ENCODE data around the gene RPS21.
A peak's percentile ranks its signal among the peaks of the same experiment; 100 is the strongest.

DNA sequence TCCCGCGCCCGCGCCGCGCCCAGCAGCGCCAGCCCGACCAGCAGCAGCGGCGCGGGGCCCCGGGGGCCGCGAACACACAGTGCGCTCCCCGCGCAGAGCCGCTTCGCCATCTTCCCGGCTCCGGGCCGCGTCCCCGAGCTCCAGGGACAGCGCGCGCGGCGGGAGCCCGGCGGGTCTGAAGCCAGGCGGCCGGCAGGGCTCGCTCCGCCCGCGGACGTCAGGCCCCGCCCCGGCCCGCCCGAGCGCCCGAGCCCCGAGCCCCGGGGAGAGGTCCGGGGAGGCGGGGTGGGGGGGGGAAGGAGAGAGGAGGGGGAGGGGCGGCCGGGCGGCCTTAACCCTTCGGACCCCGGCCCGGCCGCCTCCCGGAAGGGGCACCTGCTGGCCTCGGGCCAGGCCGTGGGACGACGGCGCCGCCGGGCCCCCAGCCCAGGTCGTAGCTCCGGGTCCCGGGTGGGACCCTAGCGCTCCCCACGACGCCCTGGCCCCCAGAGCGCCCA, 19.7 kb upstream of the RPS21 start, which contains the start of gene LAMA5:
- TF ChIP-seq, protein P1, sequence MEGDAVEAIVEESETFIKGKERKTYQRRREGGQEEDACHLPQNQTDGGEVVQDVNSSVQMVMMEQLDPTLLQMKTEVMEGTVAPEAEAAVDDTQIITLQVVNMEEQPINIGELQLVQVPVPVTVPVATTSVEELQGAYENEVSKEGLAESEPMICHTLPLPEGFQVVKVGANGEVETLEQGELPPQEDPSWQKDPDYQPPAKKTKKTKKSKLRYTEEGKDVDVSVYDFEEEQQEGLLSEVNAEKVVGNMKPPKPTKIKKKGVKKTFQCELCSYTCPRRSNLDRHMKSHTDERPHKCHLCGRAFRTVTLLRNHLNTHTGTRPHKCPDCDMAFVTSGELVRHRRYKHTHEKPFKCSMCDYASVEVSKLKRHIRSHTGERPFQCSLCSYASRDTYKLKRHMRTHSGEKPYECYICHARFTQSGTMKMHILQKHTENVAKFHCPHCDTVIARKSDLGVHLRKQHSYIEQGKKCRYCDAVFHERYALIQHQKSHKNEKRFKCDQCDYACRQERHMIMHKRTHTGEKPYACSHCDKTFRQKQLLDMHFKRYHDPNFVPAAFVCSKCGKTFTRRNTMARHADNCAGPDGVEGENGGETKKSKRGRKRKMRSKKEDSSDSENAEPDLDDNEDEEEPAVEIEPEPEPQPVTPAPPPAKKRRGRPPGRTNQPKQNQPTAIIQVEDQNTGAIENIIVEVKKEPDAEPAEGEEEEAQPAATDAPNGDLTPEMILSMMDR (IDR thresholded peaks at IDR 0.05): no peak
- TF ChIP-seq, protein P2, sequence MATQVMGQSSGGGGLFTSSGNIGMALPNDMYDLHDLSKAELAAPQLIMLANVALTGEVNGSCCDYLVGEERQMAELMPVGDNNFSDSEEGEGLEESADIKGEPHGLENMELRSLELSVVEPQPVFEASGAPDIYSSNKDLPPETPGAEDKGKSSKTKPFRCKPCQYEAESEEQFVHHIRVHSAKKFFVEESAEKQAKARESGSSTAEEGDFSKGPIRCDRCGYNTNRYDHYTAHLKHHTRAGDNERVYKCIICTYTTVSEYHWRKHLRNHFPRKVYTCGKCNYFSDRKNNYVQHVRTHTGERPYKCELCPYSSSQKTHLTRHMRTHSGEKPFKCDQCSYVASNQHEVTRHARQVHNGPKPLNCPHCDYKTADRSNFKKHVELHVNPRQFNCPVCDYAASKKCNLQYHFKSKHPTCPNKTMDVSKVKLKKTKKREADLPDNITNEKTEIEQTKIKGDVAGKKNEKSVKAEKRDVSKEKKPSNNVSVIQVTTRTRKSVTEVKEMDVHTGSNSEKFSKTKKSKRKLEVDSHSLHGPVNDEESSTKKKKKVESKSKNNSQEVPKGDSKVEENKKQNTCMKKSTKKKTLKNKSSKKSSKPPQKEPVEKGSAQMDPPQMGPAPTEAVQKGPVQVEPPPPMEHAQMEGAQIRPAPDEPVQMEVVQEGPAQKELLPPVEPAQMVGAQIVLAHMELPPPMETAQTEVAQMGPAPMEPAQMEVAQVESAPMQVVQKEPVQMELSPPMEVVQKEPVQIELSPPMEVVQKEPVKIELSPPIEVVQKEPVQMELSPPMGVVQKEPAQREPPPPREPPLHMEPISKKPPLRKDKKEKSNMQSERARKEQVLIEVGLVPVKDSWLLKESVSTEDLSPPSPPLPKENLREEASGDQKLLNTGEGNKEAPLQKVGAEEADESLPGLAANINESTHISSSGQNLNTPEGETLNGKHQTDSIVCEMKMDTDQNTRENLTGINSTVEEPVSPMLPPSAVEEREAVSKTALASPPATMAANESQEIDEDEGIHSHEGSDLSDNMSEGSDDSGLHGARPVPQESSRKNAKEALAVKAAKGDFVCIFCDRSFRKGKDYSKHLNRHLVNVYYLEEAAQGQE (IDR thresholded peaks at IDR 0.05; ENCODE audit: insufficient read depth in 1 of 2, low read depth in 2 of 2, low read length in 1 of 2): no peak
- no peak for TF ChIP-seq TCF7L2 (IDR thresholded peaks at IDR 0.05; ENCODE audit: low read depth, low read length)
- peak; percentile 21; the same call in 1 of the 2 replicates for TF ChIP-seq POLR2AphosphoS5 (IDR thresholded peaks at IDR 0.05; ENCODE audit: low read depth, low read length)
- TF ChIP-seq SIN3A (IDR thresholded peaks at IDR 0.05; ENCODE audit: borderline replicate concordance, insufficient read depth, low read depth, low read length): peak; percentile 11; the same call in 1 of the 2 replicates
